Measurements from ENCODE around the gene NCS1. TPM values are rescaled to one million over a fixed set of nuclear protein-coding genes. Genes with fewer than 3 reads are reported as not detected.

Gene NCS1
- polyA plus RNA-seq, 3 donors: not detected

DNA sequence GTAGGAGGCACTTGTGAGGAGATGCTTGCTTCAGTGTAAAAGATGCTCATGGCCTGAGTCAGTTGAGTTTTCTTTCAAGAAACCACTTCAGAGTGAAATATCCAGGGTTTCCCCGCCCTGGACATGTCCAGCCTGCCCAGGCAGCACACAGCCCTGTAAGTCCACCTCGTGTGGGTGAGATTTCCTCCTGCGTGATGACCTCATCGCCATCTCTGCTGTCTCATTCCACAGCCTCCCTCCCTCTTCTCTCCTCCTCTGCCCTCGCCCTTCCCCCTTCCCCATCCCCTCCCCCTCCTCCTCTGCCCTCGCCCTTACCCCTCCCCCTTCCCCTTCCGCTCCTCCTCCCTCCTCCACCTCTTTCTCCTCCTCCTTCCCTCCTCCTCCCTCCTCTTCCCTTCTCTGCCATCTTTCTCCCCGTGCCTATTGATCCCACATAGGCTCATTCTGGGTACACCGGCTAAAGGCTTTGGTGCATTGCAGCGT, 34.0 kb upstream of the NCS1 start:
- Mint-ChIP-seq H3K36me3 (peaks cover 41 to 44% of the 10 kb centered on the region in 2 donors), H3K27me3 (ENCODE audit: low read depth in 3 of 3) (peaks cover 6 to 13% (median 6%) of the 10 kb centered on the region in 3 donors), H3K4me1 (peaks cover 45% of the 10 kb centered on the region), H3K4me3 (peak overlapping the region in 1 of 2 donors; percentile 24), H3K9me3 (no peaks in the 10 kb centered on the region), H3K27ac (peak overlapping the region; percentile 33 to 86 (median 71))
- Histone ChIP-seq H3K4me2 (replicated peaks; ENCODE audit: extremely low read depth, low read length, poor library complexity, severe bottlenecking) (no peak overlapping the region), H3K4me3 (replicated peaks in 1 of 3; ENCODE audit: low read depth in 2 of 3, low read length in 3 of 3) (no peak overlapping the region), H3K27ac (ENCODE audit: low read depth in 1 of 2, low read length in 2 of 2) (peak overlapping the region in 1 of 2 donors; percentile 54), H4K20me1 (ENCODE audit: insufficient read depth, low read length) (no peaks in the 10 kb centered on the region), H2AFZ (ENCODE audit: insufficient read depth, low read depth, low read length, poor library complexity, severe bottlenecking) (no peak overlapping the region), H3K27me3 (ENCODE audit: control insufficient read depth in 2 of 2, insufficient read depth in 2 of 2, low read length in 2 of 2) (peaks cover 0 to 3% of the 10 kb centered on the region in 2 donors), H3K4me1 (ENCODE audit: control insufficient read depth in 1 of 2, insufficient read depth in 2 of 2, low read length in 2 of 2) (peaks cover 22 to 30% of the 10 kb centered on the region in 2 donors), H3K9me3 (replicated peaks in 1 of 2; ENCODE audit: control insufficient read depth in 1 of 2, insufficient read depth in 1 of 2, low read length in 2 of 2) (no peaks in the 10 kb centered on the region), H3K9ac (ENCODE audit: insufficient read depth, low read length, poor library complexity, severe bottlenecking) (no peak overlapping the region), H3K79me2 (ENCODE audit: insufficient read depth, low read length) (no peaks in the 10 kb centered on the region), H3K36me3 (replicated peaks in 1 of 2; ENCODE audit: control insufficient read depth in 1 of 2, insufficient read depth in 2 of 2, low read length in 2 of 2) (peaks cover 10 to 40% of the 10 kb centered on the region in 2 donors)
- 15% methylated on average over 8 of the region's 10 CpGs for WGBS (ENCODE audit: insufficient coverage)
- intact Hi-C loops (cut with micrococcal nuclease): no loop called here
- TF ChIP-seq, protein P1, sequence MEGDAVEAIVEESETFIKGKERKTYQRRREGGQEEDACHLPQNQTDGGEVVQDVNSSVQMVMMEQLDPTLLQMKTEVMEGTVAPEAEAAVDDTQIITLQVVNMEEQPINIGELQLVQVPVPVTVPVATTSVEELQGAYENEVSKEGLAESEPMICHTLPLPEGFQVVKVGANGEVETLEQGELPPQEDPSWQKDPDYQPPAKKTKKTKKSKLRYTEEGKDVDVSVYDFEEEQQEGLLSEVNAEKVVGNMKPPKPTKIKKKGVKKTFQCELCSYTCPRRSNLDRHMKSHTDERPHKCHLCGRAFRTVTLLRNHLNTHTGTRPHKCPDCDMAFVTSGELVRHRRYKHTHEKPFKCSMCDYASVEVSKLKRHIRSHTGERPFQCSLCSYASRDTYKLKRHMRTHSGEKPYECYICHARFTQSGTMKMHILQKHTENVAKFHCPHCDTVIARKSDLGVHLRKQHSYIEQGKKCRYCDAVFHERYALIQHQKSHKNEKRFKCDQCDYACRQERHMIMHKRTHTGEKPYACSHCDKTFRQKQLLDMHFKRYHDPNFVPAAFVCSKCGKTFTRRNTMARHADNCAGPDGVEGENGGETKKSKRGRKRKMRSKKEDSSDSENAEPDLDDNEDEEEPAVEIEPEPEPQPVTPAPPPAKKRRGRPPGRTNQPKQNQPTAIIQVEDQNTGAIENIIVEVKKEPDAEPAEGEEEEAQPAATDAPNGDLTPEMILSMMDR (IDR thresholded peaks at IDR 0.05): no peak
- DNase-seq: peak; percentile 58 to 88 (median 71)

DNA sequence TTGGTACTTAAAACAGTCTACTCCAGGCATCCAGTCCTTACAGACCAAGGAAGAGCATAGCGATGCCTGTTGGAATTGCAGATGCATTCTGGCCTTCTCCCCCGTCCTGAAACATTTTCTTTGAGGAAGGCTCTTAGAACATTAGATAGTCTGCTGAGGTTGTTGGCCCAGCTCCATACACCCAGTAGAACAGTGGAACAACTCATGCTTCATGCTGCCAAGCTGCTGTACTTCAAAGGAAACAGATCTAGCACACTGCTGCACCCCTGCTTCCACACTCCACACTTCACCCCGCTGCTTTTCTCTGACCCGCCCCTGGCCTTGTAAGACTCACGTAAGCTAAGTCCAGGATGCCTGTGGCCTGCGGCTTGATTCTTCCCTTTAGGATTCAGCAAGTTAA, 33.4 kb upstream of the NCS1 start:
- H3K9me3 ChIP-seq (replicated peaks in 1 of 2; ENCODE audit: control insufficient read depth in 1 of 2, insufficient read depth in 1 of 2, low read length in 2 of 2): no peaks in the 10 kb centered on the region
- peaks cover 22 to 30% of the 10 kb centered on the region in 2 donors for H3K4me1 ChIP-seq (ENCODE audit: control insufficient read depth in 1 of 2, insufficient read depth in 2 of 2, low read length in 2 of 2)
- intact Hi-C loops (cut with micrococcal nuclease): no loop called here
- peaks cover 12 to 19% (median 12%) of the 10 kb centered on the region in 3 donors for H3K27me3 Mint-ChIP-seq (ENCODE audit: low read depth in 3 of 3)
- no peak for DNase-seq
- no peaks in the 10 kb centered on the region for H4K20me1 ChIP-seq (ENCODE audit: insufficient read depth, low read length)
- TF ChIP-seq, protein P1 (IDR thresholded peaks at IDR 0.05): no peak
- H3K4me3 ChIP-seq (replicated peaks in 1 of 3; ENCODE audit: low read depth in 2 of 3, low read length in 3 of 3): no peak overlapping the region
- 92% methylated on average over 5 of the region's 6 CpGs for WGBS (ENCODE audit: insufficient coverage)
- no peak overlapping the region for H3K9ac ChIP-seq (ENCODE audit: insufficient read depth, low read length, poor library complexity, severe bottlenecking)
- no peak overlapping the region for H2AFZ ChIP-seq (ENCODE audit: insufficient read depth, low read depth, low read length, poor library complexity, severe bottlenecking)
- H3K79me2 ChIP-seq (ENCODE audit: insufficient read depth, low read length): no peaks in the 10 kb centered on the region
- H3K27ac ChIP-seq (ENCODE audit: low read depth in 1 of 2, low read length in 2 of 2): peak overlapping the region in 1 of 2 donors; percentile 34
- H3K4me3 Mint-ChIP-seq: no peak overlapping the region
- H3K27ac Mint-ChIP-seq: peak overlapping the region in 3 of 7 donors; percentile 52 to 84 (median 60)
- H3K36me3 Mint-ChIP-seq: peaks cover 36 to 38% of the 10 kb centered on the region in 2 donors
- peaks cover 0 to 9% of the 10 kb centered on the region in 2 donors for H3K27me3 ChIP-seq (ENCODE audit: control insufficient read depth in 2 of 2, insufficient read depth in 2 of 2, low read length in 2 of 2)
- peaks cover 0 to 1% (median 0%) of the 10 kb centered on the region in 7 donors for H3K9me3 Mint-ChIP-seq
- no peak overlapping the region for H3K4me2 ChIP-seq (replicated peaks; ENCODE audit: extremely low read depth, low read length, poor library complexity, severe bottlenecking)
- peaks cover 7 to 35% of the 10 kb centered on the region in 2 donors for H3K36me3 ChIP-seq (replicated peaks in 1 of 2; ENCODE audit: control insufficient read depth in 1 of 2, insufficient read depth in 2 of 2, low read length in 2 of 2)
- H3K4me1 Mint-ChIP-seq: peaks cover 49% of the 10 kb centered on the region
